ENCODE measurements around the gene ADAMTS8.

- TF ChIP-seq CTCF (IDR thresholded peaks at IDR 0.05 in 2 of 3, conservative IDR thresholded peaks at IDR 0.05 in 1 of 3; ENCODE audit: borderline replicate concordance in 1 of 3, insufficient read depth in 1 of 3, low read depth in 2 of 3, low read length in 2 of 3) (no peak), ZBTB33 (IDR thresholded peaks at IDR 0.05; ENCODE audit: extremely low read depth, insufficient replicate concordance, low read length) (no peak), POLR2AphosphoS5 (IDR thresholded peaks at IDR 0.05; ENCODE audit: low read depth, low read length) (no peak), EZH2 (IDR thresholded peaks at IDR 0.05) (no peak), TCF7L2 (IDR thresholded peaks at IDR 0.05; ENCODE audit: borderline replicate concordance, extremely low read depth, insufficient read depth, insufficient read length) (no peak), POLR2A (IDR thresholded peaks at IDR 0.05; ENCODE audit: borderline replicate concordance, extremely low read depth, insufficient read depth, insufficient read length) (no peak), RAD21 (IDR thresholded peaks at IDR 0.05; ENCODE audit: low read depth) (no peak), ZFX (IDR thresholded peaks at IDR 0.05) (no peak), ELF1 (IDR thresholded peaks at IDR 0.05; ENCODE audit: borderline replicate concordance, low read depth) (no peak), ATF3 (IDR thresholded peaks at IDR 0.05) (no peak)
Measured at GRCh38 chr11:130418756-130419155, 9.7 kb downstream of the ADAMTS8 start.

Data from HCT116 (cell line).